Stimulated activated CD4-positive, alpha-beta T cell treated with anti-CD3 and anti-CD28 coated beads, Interleukin-2, amount 100 ng/mL, for 48 hours (primary cell): ENCODE measurements around the gene GAD2.

ENCODE experiments used
- DNase-seq, 2 donors: peaks; one replicate each; pipeline ENCODE4 v3.0.0-alpha.2; 2020

Gene GAD2

GRCh38 chr10:26225322-26225721, 8.7 kb downstream of the GAD2 start:
- DNase-seq = no peak

GRCh38 chr10:26227786-26228185, 11.2 kb downstream of the GAD2 start:
- DNase-seq = no peak

- DNase-seq = no peak
Measured at GRCh38 chr10:26232174-26232573, 15.6 kb downstream of the GAD2 start.

- no peak for DNase-seq
Measured at GRCh38 chr10:26235761-26236160, 19.2 kb downstream of the GAD2 start.

- no peak for DNase-seq
Measured at GRCh38 chr10:26238378-26238777, 21.8 kb downstream of the GAD2 start.

GRCh38 chr10:26242706-26243350, 26.3 kb downstream of the GAD2 start:
- no peak for DNase-seq

- DNase-seq = no peak
Measured at GRCh38 chr10:26243351-26243720, 26.8 kb downstream of the GAD2 start.

GRCh38 chr10:26249681-26250080, 33.1 kb downstream of the GAD2 start:
- DNase-seq = no peak

GRCh38 chr10:26251925-26252324, 35.4 kb downstream of the GAD2 start:
- no peak for DNase-seq

GRCh38 chr10:26254616-26255015, 38.0 kb downstream of the GAD2 start:
- no peak for DNase-seq

- DNase-seq = no peak
Measured at GRCh38 chr10:26259341-26259740, 42.8 kb downstream of the GAD2 start.

GRCh38 chr10:26269754-26270153, 53.2 kb downstream of the GAD2 start:
- no peak for DNase-seq

- DNase-seq = no peak
Measured at GRCh38 chr10:26274391-26274790, 57.8 kb downstream of the GAD2 start.

- no peak for DNase-seq
Measured at GRCh38 chr10:26278295-26278694, 61.7 kb downstream of the GAD2 start.

GRCh38 chr10:26290236-26290635, 73.7 kb downstream of the GAD2 start:
- no peak for DNase-seq

GRCh38 chr10:26291721-26292480, 75.3 kb downstream of the GAD2 start:
- DNase-seq = no peak

GRCh38 chr10:26296360-26296759, 79.8 kb downstream of the GAD2 start:
- DNase-seq = no peak

GRCh38 chr10:26300001-26300400, 83.4 kb downstream of the GAD2 start:
- DNase-seq = no peak

- no peak for DNase-seq
Measured at GRCh38 chr10:26303366-26303765, 86.8 kb downstream of the GAD2 start.

GRCh38 chr10:26310361-26310760, 93.8 kb downstream of the GAD2 start:
- DNase-seq = no peak

GRCh38 chr10:26311383-26311940, 94.9 kb downstream of the GAD2 start:
- DNase-seq = no peak

GRCh38 chr10:26314265-26315013, 97.9 kb downstream of the GAD2 start:
- no peak for DNase-seq

- DNase-seq = no peak
Measured at GRCh38 chr10:26318672-26319071, 102.1 kb downstream of the GAD2 start.

GRCh38 chr10:26323219-26323618, 106.6 kb downstream of the GAD2 start:
- no peak for DNase-seq
